Calu3 (cell line): ENCODE results near the gene TIMM8B. TPM values are rescaled to one million over a fixed set of nuclear protein-coding genes. Genes with fewer than 3 reads are reported as not detected.

Experiments
- Bru-seq: library from RNA; stranded (reverse); fragments of 400-500 nt; gene quantifications from one replicate; lab custom pipeline; 2021; lab: Mats Ljungman, UMichigan
- BruChase-seq, 2 experiments: library from RNA; stranded (reverse); fragments of 400-500 nt; gene quantifications; one replicate each; lab custom pipeline; 2021; lab: Mats Ljungman, UMichigan
- BruUV-seq: library from RNA; stranded (reverse); fragments of 400-500 nt; replicated peaks from 2 replicates; lab custom pipeline; 2021; lab: Mats Ljungman, UMichigan
- CTCF ChIA-PET: fragments of 300-600 bp; sonication (Branson Sonifier 250); formaldehyde crosslinking; loops from one replicate; lab custom pipeline; 2022; ENCODE audit warnings: antibody characterized with exemption; lab: Charles Lee
- DNase-seq: peaks from one replicate; pipeline ENCODE4 v3.0.0; 2022
- H3K27ac Mint-ChIP-seq: one replicate; pipeline ENCODE4 v1.8.0; 2022; ENCODE audit warnings: mixed read lengths; ENCODE audit not compliant: unreplicated experiment
- H3K27me3 Mint-ChIP-seq: one replicate; pipeline ENCODE4 v1.8.0; 2022; ENCODE audit warnings: mixed read lengths; ENCODE audit not compliant: unreplicated experiment
- H3K36me3 Mint-ChIP-seq: one replicate; pipeline ENCODE4 v1.8.0; 2022; ENCODE audit warnings: mild to moderate bottlenecking, moderate library complexity, mixed read lengths; ENCODE audit not compliant: insufficient read depth, unreplicated experiment
- H3K4me1 Mint-ChIP-seq: one replicate; pipeline ENCODE4 v1.8.0; 2022; ENCODE audit warnings: mild to moderate bottlenecking, low read depth, mixed read lengths; ENCODE audit not compliant: unreplicated experiment
- H3K4me3 Mint-ChIP-seq: one replicate; pipeline ENCODE4 v1.8.0; 2022; ENCODE audit warnings: mild to moderate bottlenecking, low read depth, moderate library complexity, mixed read lengths; ENCODE audit not compliant: unreplicated experiment
- H3K9me3 Mint-ChIP-seq: one replicate; pipeline ENCODE4 v1.8.0; 2022; ENCODE audit warnings: low read depth, mixed read lengths; ENCODE audit not compliant: unreplicated experiment
- intact Hi-C: fragments of 100-400 bp; cut with micrococcal nuclease; formaldehyde crosslinking; loops from one replicate; pipeline ENCODE4 v1.10.0; 2022; ENCODE audit not compliant: unreplicated experiment
- long read RNA-seq: library from polyadenylated mRNA; stranded (forward); transcript quantifications from one replicate; pipeline ENCODE4 v2.0.0, GENCODE V29; 2022
- total RNA-seq: library from RNA; stranded (reverse); gene quantifications from 2 replicates; pipeline ENCODE4 v1.2.3, GENCODE V29; 2022
- TF ChIP-seq, protein P1 (sequence below): fragments of 200-600 bp; IDR thresholded peaks from one replicate; pipeline ENCODE4 v1.8.0; 2022; ENCODE audit warnings: antibody characterized with exemption; ENCODE audit not compliant: unreplicated experiment

The TIMM8B gene, protein sequence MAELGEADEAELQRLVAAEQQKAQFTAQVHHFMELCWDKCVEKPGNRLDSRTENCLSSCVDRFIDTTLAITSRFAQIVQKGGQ
- 33.2 and 36.7 TPM in 2 replicates for total RNA-seq
- Bru-seq, nascent RNA: percentile 77 among the genes with signal in this experiment
- percentile 77 among the genes with signal in this experiment for BruChase-seq, experiment 1, labeled RNA remaining after a 6-hour chase
- BruChase-seq, experiment 2, labeled RNA remaining after a 2-hour chase: percentile 74 among the genes with signal in this experiment
- long read RNA-seq, transcript TIMM8B-203 (3 exons, 1,155 nt): minor isoform, 9 of 105 reads
- long read RNA-seq, transcript TIMM8B-201 (2 exons, 819 nt): major isoform, 92 of 105 reads
- long read RNA-seq, partial matches to known transcripts: 1 of 105 reads
- long read RNA-seq, other reads (novel, unspliced or antisense): 2 of 105 reads

GRCh38 chr11:112086422-112087191 lies at the start of gene TIMM8B, which contains the start of gene SDHD:
TIMM8B (minus strand) TSS chr11:112086756; CDS start chr11:112086723, 33 bp downstream.
SDHD (plus strand) TSS chr11:112086873; CDS start chr11:112086908, 35 bp downstream.
- CTCF ChIA-PET: no interaction called here
- Mint-ChIP-seq H3K9me3 (no peaks in the 10 kb centered on the region), H3K4me1 (peaks cover 24% of the 10 kb centered on the region), H3K36me3 (peaks cover 57% of the 10 kb centered on the region), H3K4me3 (peak within 1 kb of the TSS; percentile 97), H3K27me3 (no peaks in the 10 kb centered on the region), H3K27ac (peak within 1 kb of the TSS; percentile 99)
- intact Hi-C loops: no loop called here
- BruUV-seq: no TSS peak
- peak; percentile 91 for DNase-seq
- TF ChIP-seq, protein P1, sequence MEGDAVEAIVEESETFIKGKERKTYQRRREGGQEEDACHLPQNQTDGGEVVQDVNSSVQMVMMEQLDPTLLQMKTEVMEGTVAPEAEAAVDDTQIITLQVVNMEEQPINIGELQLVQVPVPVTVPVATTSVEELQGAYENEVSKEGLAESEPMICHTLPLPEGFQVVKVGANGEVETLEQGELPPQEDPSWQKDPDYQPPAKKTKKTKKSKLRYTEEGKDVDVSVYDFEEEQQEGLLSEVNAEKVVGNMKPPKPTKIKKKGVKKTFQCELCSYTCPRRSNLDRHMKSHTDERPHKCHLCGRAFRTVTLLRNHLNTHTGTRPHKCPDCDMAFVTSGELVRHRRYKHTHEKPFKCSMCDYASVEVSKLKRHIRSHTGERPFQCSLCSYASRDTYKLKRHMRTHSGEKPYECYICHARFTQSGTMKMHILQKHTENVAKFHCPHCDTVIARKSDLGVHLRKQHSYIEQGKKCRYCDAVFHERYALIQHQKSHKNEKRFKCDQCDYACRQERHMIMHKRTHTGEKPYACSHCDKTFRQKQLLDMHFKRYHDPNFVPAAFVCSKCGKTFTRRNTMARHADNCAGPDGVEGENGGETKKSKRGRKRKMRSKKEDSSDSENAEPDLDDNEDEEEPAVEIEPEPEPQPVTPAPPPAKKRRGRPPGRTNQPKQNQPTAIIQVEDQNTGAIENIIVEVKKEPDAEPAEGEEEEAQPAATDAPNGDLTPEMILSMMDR: no peak

GRCh38 chr11:112134473-112134872 lies 47.9 kb upstream of the TIMM8B start:
- no peaks in the 10 kb centered on the region for H3K36me3 Mint-ChIP-seq
- no peak overlapping the region for H3K27ac Mint-ChIP-seq
- CTCF ChIA-PET: no interaction called here
- TF ChIP-seq, protein P1: no peak
- BruUV-seq: no TSS peak
- no peaks in the 10 kb centered on the region for H3K27me3 Mint-ChIP-seq
- intact Hi-C loops: no loop called here
- peaks cover 13% of the 10 kb centered on the region for H3K4me1 Mint-ChIP-seq
- DNase-seq: no peak
- no peak overlapping the region for H3K4me3 Mint-ChIP-seq
- no peaks in the 10 kb centered on the region for H3K9me3 Mint-ChIP-seq

DNA sequence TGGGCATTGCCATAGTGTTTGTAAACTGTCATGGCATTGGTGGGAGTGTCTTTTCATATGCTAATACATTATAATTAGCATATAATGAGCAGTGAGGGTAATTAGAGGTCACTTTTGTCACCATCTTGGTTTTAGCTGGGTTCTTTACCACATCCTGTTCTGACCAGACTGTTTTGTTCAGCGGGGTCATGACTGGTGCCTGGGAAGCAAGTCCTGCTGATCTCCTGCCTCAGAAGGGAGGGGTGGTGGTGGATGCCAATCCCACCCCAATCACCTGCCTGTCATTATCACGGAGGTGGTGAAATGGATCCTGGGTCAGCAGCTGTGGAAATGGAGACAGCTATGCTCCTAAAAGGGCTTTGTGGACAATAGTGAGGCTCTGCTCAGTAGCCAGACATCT lies 46.2 kb upstream of the TIMM8B start:
- TF ChIP-seq, protein P1: no peak
- intact Hi-C loops: no loop called here
- no peak overlapping the region for H3K27ac Mint-ChIP-seq
- H3K4me1 Mint-ChIP-seq: peaks cover 29% of the 10 kb centered on the region
- no TSS peak for BruUV-seq
- no peaks in the 10 kb centered on the region for H3K9me3 Mint-ChIP-seq
- CTCF ChIA-PET: no interaction called here
- no peak for DNase-seq
- H3K27me3 Mint-ChIP-seq: no peaks in the 10 kb centered on the region
- H3K36me3 Mint-ChIP-seq: no peaks in the 10 kb centered on the region
- H3K4me3 Mint-ChIP-seq: no peak overlapping the region

DNA sequence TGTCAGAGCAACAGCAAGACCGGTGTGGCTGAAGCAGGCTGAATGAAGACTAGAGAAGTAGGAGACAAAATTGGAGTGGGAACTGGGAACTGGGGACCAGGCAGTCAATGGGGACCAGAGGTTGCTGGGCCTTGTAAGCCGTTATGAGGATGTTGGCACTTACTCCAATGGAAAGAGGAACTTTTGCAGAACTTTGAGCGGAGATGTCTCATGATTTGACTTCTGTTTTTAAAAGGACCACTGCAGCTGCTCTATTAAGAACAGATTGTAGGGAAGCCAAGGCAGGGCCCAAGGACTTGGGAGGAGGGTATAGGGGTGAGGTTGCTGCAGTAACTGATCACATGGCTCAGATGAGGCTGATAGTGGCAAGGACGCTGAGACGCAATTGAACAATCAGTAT lies 43.1 kb upstream of the TIMM8B start:
- no peak for DNase-seq
- Mint-ChIP-seq H3K27ac (peak overlapping the region; percentile 27), H3K9me3 (no peaks in the 10 kb centered on the region), H3K4me1 (peaks cover 29% of the 10 kb centered on the region), H3K4me3 (no peak overlapping the region), H3K27me3 (no peaks in the 10 kb centered on the region), H3K36me3 (no peaks in the 10 kb centered on the region)
- TF ChIP-seq, protein P1: no peak
- BruUV-seq: no TSS peak
- intact Hi-C loops: no loop called here
- CTCF ChIA-PET: no interaction called here
